T-cell (primary cell): ENCODE results near the gene TDRD15. TPM values are rescaled to one million over a fixed set of nuclear protein-coding genes. Genes with fewer than 3 reads are reported as not detected.

ENCODE experiments used
- ATAC-seq, 4 experiments: fragments of 200-7000 bp in 3 of 4; fragments of 150-1000 bp in 1 of 4; cut with Tn5 transposase; replicated peaks in 1 of 4; 1 replicate in 3 of 4; 2 replicates in 1 of 4; pipeline ENCODE4 v1.10.0; 2021; ENCODE audit warnings: moderate library complexity in 3 of 4, mild to moderate bottlenecking in 2 of 4, moderate number of reproducible peaks in 1 of 4
- CTCF ChIA-PET, 2 donors: fragments of 300-600 bp; sonication (Branson Sonifier 250); formaldehyde crosslinking; loops; one replicate each; lab custom pipeline; 2022; ENCODE audit warnings: antibody characterized with exemption in 2 of 2; lab: Charles Lee
- POLR2A ChIA-PET, 2 donors: fragments of 300-600 bp; sonication (Branson Sonifier 250); formaldehyde crosslinking; loops; one replicate each; lab custom pipeline; 2022; ENCODE audit warnings: antibody characterized with exemption in 2 of 2; lab: Charles Lee
- DNase-seq, 35 experiments: peaks; one replicate each; pipeline versions ENCODE4 v3.0.0 to v3.0.0-alpha.2; 2013 to 2023
- H3K27ac ChIP-seq: one replicate; pipeline ENCODE4 v1.5.1; 2013; ENCODE audit warnings: low read length
- H3K27me3 ChIP-seq, 2 experiments: replicated peaks in 1 of 2; 1 replicate in 1 of 2; 2 replicates in 1 of 2; pipeline versions ENCODE4 v1.6.1 to v1.7.0; 2013; ENCODE audit warnings: low read length in 1 of 2, mixed read lengths in 1 of 2; ENCODE audit not compliant: control insufficient read depth in 2 of 2, insufficient read depth in 2 of 2; ENCODE audit errors: extremely low read depth in 1 of 2
- H3K36me3 ChIP-seq, 2 donors: 1 replicate in 1 of 2; 2 replicates in 1 of 2; pipeline versions ENCODE4 v1.6.1 to v1.7.0; 2013; ENCODE audit warnings: low read length in 1 of 2; ENCODE audit not compliant: control insufficient read depth in 2 of 2, insufficient read depth in 1 of 2; ENCODE audit errors: extremely low read depth in 1 of 2
- H3K4me1 ChIP-seq, 2 experiments: 1 replicate in 1 of 2; 2 replicates in 1 of 2; pipeline versions ENCODE4 v1.6.1 to v1.7.0; 2013; ENCODE audit warnings: low read length in 2 of 2, mixed read lengths in 1 of 2; ENCODE audit not compliant: insufficient read depth in 2 of 2, control insufficient read depth in 1 of 2; ENCODE audit errors: extremely low read depth in 1 of 2
- H3K4me3 ChIP-seq, 2 donors: 1 replicate in 1 of 2; 2 replicates in 1 of 2; pipeline versions ENCODE4 v1.5.1 to v1.7.0; 2013; ENCODE audit warnings: mild to moderate bottlenecking in 2 of 2, low read length in 1 of 2, moderate library complexity in 1 of 2; ENCODE audit not compliant: control insufficient read depth in 1 of 2; ENCODE audit errors: extremely low read depth in 1 of 2
- H3K9me3 ChIP-seq: 2 replicates; pipeline ENCODE4 v1.7.0; 2013
- H3K27ac Mint-ChIP-seq, 2 donors: one replicate each; pipeline ENCODE4 v1.8.0; 2020 to 2021; ENCODE audit warnings: mild to moderate bottlenecking in 2 of 2, mixed read lengths in 2 of 2
- H3K27me3 Mint-ChIP-seq, 2 donors: one replicate each; pipeline ENCODE4 v1.8.0; 2021 to 2022; ENCODE audit warnings: mixed read lengths in 2 of 2
- H3K36me3 Mint-ChIP-seq: one replicate; pipeline ENCODE4 v1.8.0; 2021; ENCODE audit warnings: mixed read lengths
- H3K4me1 Mint-ChIP-seq, 3 donors: one replicate each; pipeline ENCODE4 v1.8.0; 2020 to 2022; ENCODE audit warnings: mixed read lengths in 3 of 3, mild to moderate bottlenecking in 1 of 3
- H3K4me3 Mint-ChIP-seq, 3 donors: one replicate each; pipeline ENCODE4 v1.8.0; 2020 to 2022; ENCODE audit warnings: mild to moderate bottlenecking in 3 of 3, mixed read lengths in 3 of 3, moderate library complexity in 3 of 3
- H3K9me3 Mint-ChIP-seq, 3 donors: one replicate each; pipeline ENCODE4 v1.8.0; 2020 to 2022; ENCODE audit warnings: mixed read lengths in 3 of 3
- WGBS: methylation state at CpG from one replicate; pipeline ENCODE4 v1.1.5; 2013; ENCODE audit warnings: missing lambda C conversion rate; ENCODE audit not compliant: insufficient coverage; 5-methylcytosine and 5-hydroxymethylcytosine counted together
- total RNA-seq, 35 experiments: library from RNA in 6 of 35; stranded (reverse) in 6 of 35; fragments of 120-200 nt in 1 of 35; gene quantifications; one replicate each; pipeline versions ENCODE4 v1.2.1 to v1.2.4 and lab custom pipeline; 2013 to 2026

The TDRD15 gene
- total RNA-seq, 5 donors from 2014 or later (not counting 1 experiment from before 2014, with no cell fraction given) = not detected

GRCh38 chr2:21175895-21176646 lies 52.3 kb downstream of the TDRD15 start:
- H3K27me3 ChIP-seq = no peaks in the 10 kb centered on the region
- 66% methylated on average over 4 of the region's 5 CpGs for WGBS
- H3K4me1 Mint-ChIP-seq = no peaks in the 10 kb centered on the region
- DNase-seq (no peak), ATAC-seq (no peak)
- H3K4me3 Mint-ChIP-seq = no peak overlapping the region
- H3K9me3 ChIP-seq = no peaks in the 10 kb centered on the region
- peaks cover 0 to 6% (median 0%) of the 10 kb centered on the region in 3 donors for H3K9me3 Mint-ChIP-seq
- no peak overlapping the region for H3K27ac ChIP-seq
- ChIA-PET POLR2A (no interaction called here), CTCF (interaction anchor here in 1 of 2 donors (0.6 kb wide), 1 partner anchor 16 kb away, joined by 5 read pairs; no protein-coding TSS in a partner anchor)
- no peaks in the 10 kb centered on the region for H3K36me3 Mint-ChIP-seq
- no peak overlapping the region for H3K4me3 ChIP-seq
- H3K27me3 Mint-ChIP-seq = peaks cover 2 to 4% of the 10 kb centered on the region in 2 donors
- no peaks in the 10 kb centered on the region for H3K36me3 ChIP-seq
- no peaks in the 10 kb centered on the region for H3K4me1 ChIP-seq
- H3K27ac Mint-ChIP-seq = no peak overlapping the region

DNA sequence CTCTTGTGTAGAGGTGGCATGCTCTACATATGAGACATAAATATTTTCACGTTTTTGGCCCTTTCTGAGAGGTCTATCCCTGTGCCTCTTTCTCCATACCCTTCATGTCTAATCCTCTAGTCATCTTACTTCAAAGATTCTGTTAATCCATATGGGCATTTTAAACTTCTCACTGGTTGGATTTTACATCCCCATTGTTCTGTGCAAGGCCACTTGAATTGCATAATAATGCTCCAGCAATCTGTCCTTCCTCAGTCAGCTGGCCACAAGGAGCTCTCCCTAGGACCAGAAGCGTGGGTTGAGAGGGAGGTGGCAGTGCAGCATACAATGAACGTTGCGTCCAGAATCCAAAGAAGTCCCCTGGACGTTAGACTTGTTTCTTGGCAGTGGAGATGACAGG lies 58.2 kb downstream of the TDRD15 start:
- 64% methylated on average over 5 of the region's 5 CpGs for WGBS
- Histone ChIP-seq H3K9me3 (no peaks in the 10 kb centered on the region), H3K36me3 (no peaks in the 10 kb centered on the region), H3K4me3 (no peak overlapping the region), H3K4me1 (no peaks in the 10 kb centered on the region), H3K27ac (no peak overlapping the region), H3K27me3 (no peaks in the 10 kb centered on the region)
- ATAC-seq (no peak), DNase-seq (no peak)
- ChIA-PET CTCF (no interaction called here), POLR2A (no interaction called here)
- Mint-ChIP-seq H3K9me3 (peaks cover 0 to 8% (median 0%) of the 10 kb centered on the region in 3 donors), H3K27me3 (no peaks in the 10 kb centered on the region), H3K36me3 (no peaks in the 10 kb centered on the region), H3K4me3 (no peak overlapping the region), H3K27ac (no peak overlapping the region), H3K4me1 (no peaks in the 10 kb centered on the region)

GRCh38 chr2:21183306-21183705 lies 59.5 kb downstream of the TDRD15 start:
- Mint-ChIP-seq H3K4me3 (no peak overlapping the region), H3K36me3 (no peaks in the 10 kb centered on the region), H3K27ac (no peak overlapping the region), H3K27me3 (no peaks in the 10 kb centered on the region), H3K9me3 (peaks cover 0 to 8% (median 0%) of the 10 kb centered on the region in 3 donors), H3K4me1 (no peaks in the 10 kb centered on the region)
- H3K36me3 ChIP-seq = no peaks in the 10 kb centered on the region
- H3K27me3 ChIP-seq = no peaks in the 10 kb centered on the region
- no peak for DNase-seq
- no peaks in the 10 kb centered on the region for H3K9me3 ChIP-seq
- ChIA-PET POLR2A (no interaction called here), CTCF (no interaction called here)
- no peak overlapping the region for H3K27ac ChIP-seq
- 100% methylated on average over 1 of the region's 4 CpGs for WGBS
- no peak overlapping the region for H3K4me3 ChIP-seq
- no peaks in the 10 kb centered on the region for H3K4me1 ChIP-seq
- no peak for ATAC-seq

DNA sequence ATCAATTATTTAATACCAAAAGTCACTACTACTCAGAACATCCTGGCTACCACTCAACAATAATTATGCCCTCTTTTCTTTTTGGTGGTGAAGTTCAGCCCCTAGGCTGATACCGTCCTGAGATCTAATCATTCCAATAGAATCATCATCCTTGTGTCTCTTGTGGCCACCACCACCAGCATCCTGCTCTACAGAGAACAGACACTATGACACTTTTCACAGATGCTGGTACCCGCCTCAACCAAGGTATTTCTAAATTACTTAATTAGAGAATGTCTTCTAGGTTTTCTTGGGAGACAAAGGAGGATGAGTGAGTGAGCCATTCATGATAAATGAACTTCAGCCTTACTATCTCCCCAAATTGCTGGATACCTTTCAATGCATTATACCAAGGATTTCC lies 60.0 kb downstream of the TDRD15 start:
- no peak overlapping the region for H3K27ac Mint-ChIP-seq

DNA sequence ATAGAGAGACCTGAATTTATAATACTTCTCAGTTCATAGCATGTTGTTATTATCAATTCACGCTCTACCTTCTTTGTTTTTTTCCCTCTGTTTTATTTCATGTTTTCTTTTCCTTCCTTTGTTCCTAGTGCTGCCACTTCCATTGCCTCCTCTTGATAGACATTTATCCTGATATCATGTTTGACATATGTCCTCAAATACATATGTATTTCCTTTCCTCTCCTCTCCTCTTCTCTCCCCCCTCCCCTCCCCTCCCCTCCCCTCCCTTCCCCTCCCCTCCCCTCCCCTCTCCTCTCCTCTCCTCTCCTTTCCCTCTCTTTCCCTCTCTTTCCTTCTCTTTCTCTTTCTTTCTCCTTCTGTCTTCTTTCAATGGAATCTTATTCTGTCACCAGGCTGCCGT lies 67.8 kb downstream of the TDRD15 start:
- Mint-ChIP-seq H3K36me3 (no peaks in the 10 kb centered on the region), H3K27me3 (no peaks in the 10 kb centered on the region), H3K27ac (no peak overlapping the region), H3K4me3 (no peak overlapping the region), H3K4me1 (no peaks in the 10 kb centered on the region), H3K9me3 (peaks cover 0 to 3% (median 3%) of the 10 kb centered on the region in 3 donors)
- ATAC-seq = no peak
- Histone ChIP-seq H3K36me3 (no peaks in the 10 kb centered on the region), H3K27me3 (no peaks in the 10 kb centered on the region), H3K4me3 (no peak overlapping the region), H3K4me1 (no peaks in the 10 kb centered on the region), H3K27ac (no peak overlapping the region), H3K9me3 (no peaks in the 10 kb centered on the region)
- no peak for DNase-seq
- ChIA-PET POLR2A (no interaction called here), CTCF (no interaction called here)
- 100% methylated on average over 1 of the region's 2 CpGs for WGBS

More for the DNA sequence above, 60.0 kb downstream of the TDRD15 start:
- no peaks in the 10 kb centered on the region for H3K27me3 ChIP-seq
- no peaks in the 10 kb centered on the region for H3K4me1 ChIP-seq
- H3K36me3 ChIP-seq = no peaks in the 10 kb centered on the region
- 100% methylated on average over 1 of the region's 2 CpGs for WGBS
- POLR2A ChIA-PET = no interaction called here
- Mint-ChIP-seq H3K9me3 (peaks cover 0 to 8% (median 0%) of the 10 kb centered on the region in 3 donors), H3K4me3 (no peak overlapping the region), H3K27me3 (no peaks in the 10 kb centered on the region), H3K36me3 (no peaks in the 10 kb centered on the region), H3K4me1 (no peaks in the 10 kb centered on the region)
- ATAC-seq = no peak
- no peak for DNase-seq
- H3K9me3 ChIP-seq = no peaks in the 10 kb centered on the region
- H3K4me3 ChIP-seq = no peak overlapping the region
- CTCF ChIA-PET = no interaction called here
- H3K27ac ChIP-seq = no peak overlapping the region

Other genes starting within 250 kb of the TDRD15 start
- 1 to 10 TPM in 3 of 5 donors, not detected in 2; 1.2 to 2.0 (median 1.9) TPM for gene APOB, start 79.9 kb upstream of the TDRD15 start, total RNA-seq